ENCODE measurements around the gene NCOA6. TPM values are rescaled to one million over a fixed set of nuclear protein-coding genes. Genes with fewer than 3 reads are reported as not detected.

NCOA6 gene
- total RNA-seq, 1 donor from 2014 or later: 24.4 TPM

Other genes with a start within 250 kb of the NCOA6 start
- gene PIGU, start 148.6 kb downstream of the NCOA6 start, total RNA-seq: 11.7 TPM
- 16.8 TPM for gene TP53INP2, start 121.3 kb downstream of the NCOA6 start, total RNA-seq
- gene GGT7, start 47.2 kb upstream of the NCOA6 start, total RNA-seq: 15.6 TPM
- gene ACSS2, start 51.0 kb upstream of the NCOA6 start, total RNA-seq: 127 TPM
- gene GSS, start 130.2 kb upstream of the NCOA6 start, total RNA-seq: 33.3 TPM
- 0.06 TPM for gene MYH7B, start 130.2 kb upstream of the NCOA6 start, total RNA-seq

Data from mesenteric fat pad (tissue), 1 donor.